Measurements from ENCODE around the gene SHANK1. TPM values are rescaled to one million over a fixed set of nuclear protein-coding genes. Genes with fewer than 3 reads are reported as not detected.
A peak's percentile ranks its signal among the peaks of the same experiment; 100 is the strongest.

The SHANK1 gene
- polyA plus RNA-seq, 3 donors: not detected

GRCh38 chr19:50679177-50680125, 40.2 kb downstream of the SHANK1 start:
- no peak overlapping the region for H3K27ac ChIP-seq (ENCODE audit: low read depth in 1 of 2, low read length in 2 of 2)
- peak overlapping the region in 1 of 2 donors; percentile 40 for H3K4me3 Mint-ChIP-seq
- no peak overlapping the region for H2AFZ ChIP-seq (ENCODE audit: insufficient read depth, low read depth, low read length, poor library complexity, severe bottlenecking)
- 14% methylated on average over 22 of the region's 23 CpGs for WGBS (ENCODE audit: insufficient coverage)
- peaks cover 6 to 21% (median 9%) of the 10 kb centered on the region in 7 donors for H3K9me3 Mint-ChIP-seq
- H3K4me3 ChIP-seq (replicated peaks in 1 of 3; ENCODE audit: low read depth in 2 of 3, low read length in 3 of 3): no peak overlapping the region
- peak overlapping the region in 4 of 7 donors; percentile 15 to 50 (median 40) for H3K27ac Mint-ChIP-seq
- no peak overlapping the region for H3K4me2 ChIP-seq (replicated peaks; ENCODE audit: extremely low read depth, low read length, poor library complexity, severe bottlenecking)
- peaks cover 34 to 38% (median 36%) of the 10 kb centered on the region in 3 donors for H3K27me3 Mint-ChIP-seq (ENCODE audit: low read depth in 3 of 3)
- no peak overlapping the region for H3K9ac ChIP-seq (ENCODE audit: insufficient read depth, low read length, poor library complexity, severe bottlenecking)
- H3K27me3 ChIP-seq (ENCODE audit: control insufficient read depth in 2 of 2, insufficient read depth in 2 of 2, low read length in 2 of 2): peaks cover 0 to 9% of the 10 kb centered on the region in 2 donors
- peaks cover 0 to 3% of the 10 kb centered on the region in 2 donors for H3K9me3 ChIP-seq (replicated peaks in 1 of 2; ENCODE audit: control insufficient read depth in 1 of 2, insufficient read depth in 1 of 2, low read length in 2 of 2)
- H3K36me3 Mint-ChIP-seq: peaks cover 0 to 2% of the 10 kb centered on the region in 2 donors
- intact Hi-C loops (cut with micrococcal nuclease): no loop called here
- TF ChIP-seq CTCF (IDR thresholded peaks at IDR 0.05): no peak
- DNase-seq: peak; percentile 76 to 88 (median 77)
- H4K20me1 ChIP-seq (ENCODE audit: insufficient read depth, low read length): no peaks in the 10 kb centered on the region
- peaks cover 11% of the 10 kb centered on the region for H3K4me1 Mint-ChIP-seq
- no peaks in the 10 kb centered on the region for H3K36me3 ChIP-seq (replicated peaks in 1 of 2; ENCODE audit: control insufficient read depth in 1 of 2, insufficient read depth in 2 of 2, low read length in 2 of 2)
- H3K4me1 ChIP-seq (ENCODE audit: control insufficient read depth in 1 of 2, insufficient read depth in 2 of 2, low read length in 2 of 2): peaks cover 3 to 7% of the 10 kb centered on the region in 2 donors
- no peaks in the 10 kb centered on the region for H3K79me2 ChIP-seq (ENCODE audit: insufficient read depth, low read length)

GRCh38 chr19:50678323-50678722, 41.3 kb downstream of the SHANK1 start:
- H4K20me1 ChIP-seq (ENCODE audit: insufficient read depth, low read length): no peaks in the 10 kb centered on the region
- WGBS (ENCODE audit: insufficient coverage): 61% methylated on average over 3 of the region's 3 CpGs
- H3K27me3 ChIP-seq (ENCODE audit: control insufficient read depth in 2 of 2, insufficient read depth in 2 of 2, low read length in 2 of 2): peaks cover 0 to 17% of the 10 kb centered on the region in 2 donors
- no peak overlapping the region for H2AFZ ChIP-seq (ENCODE audit: insufficient read depth, low read depth, low read length, poor library complexity, severe bottlenecking)
- H3K36me3 ChIP-seq (replicated peaks in 1 of 2; ENCODE audit: control insufficient read depth in 1 of 2, insufficient read depth in 2 of 2, low read length in 2 of 2): no peaks in the 10 kb centered on the region
- Mint-ChIP-seq H3K9me3 (peaks cover 6 to 21% (median 9%) of the 10 kb centered on the region in 7 donors), H3K36me3 (peaks cover 0 to 2% of the 10 kb centered on the region in 2 donors), H3K27me3 (ENCODE audit: low read depth in 3 of 3) (peaks cover 39 to 45% (median 40%) of the 10 kb centered on the region in 3 donors), H3K27ac (peak overlapping the region in 1 of 7 donors; percentile 36), H3K4me3 (no peak overlapping the region), H3K4me1 (peaks cover 11% of the 10 kb centered on the region)
- peaks cover 3 to 7% of the 10 kb centered on the region in 2 donors for H3K4me1 ChIP-seq (ENCODE audit: control insufficient read depth in 1 of 2, insufficient read depth in 2 of 2, low read length in 2 of 2)
- peaks cover 0 to 3% of the 10 kb centered on the region in 2 donors for H3K9me3 ChIP-seq (replicated peaks in 1 of 2; ENCODE audit: control insufficient read depth in 1 of 2, insufficient read depth in 1 of 2, low read length in 2 of 2)
- DNase-seq: no peak
- TF ChIP-seq CTCF (IDR thresholded peaks at IDR 0.05): no peak
- no peak overlapping the region for H3K4me2 ChIP-seq (replicated peaks; ENCODE audit: extremely low read depth, low read length, poor library complexity, severe bottlenecking)
- no peak overlapping the region for H3K27ac ChIP-seq (ENCODE audit: low read depth in 1 of 2, low read length in 2 of 2)
- intact Hi-C loops (cut with micrococcal nuclease): no loop called here
- H3K9ac ChIP-seq (ENCODE audit: insufficient read depth, low read length, poor library complexity, severe bottlenecking): no peak overlapping the region
- no peak overlapping the region for H3K4me3 ChIP-seq (replicated peaks in 1 of 3; ENCODE audit: low read depth in 2 of 3, low read length in 3 of 3)
- H3K79me2 ChIP-seq (ENCODE audit: insufficient read depth, low read length): no peaks in the 10 kb centered on the region
